Measurements from ENCODE around the gene PTPN5. TPM values are rescaled to one million over a fixed set of nuclear protein-coding genes. Genes with fewer than 3 reads are reported as not detected.

The PTPN5 gene
- total RNA-seq, 2 experiments from 2014 or later, result not detected

- Mint-ChIP-seq H3K27me3 (peaks cover 13% of the 10 kb centered on the region), H3K4me1 (peaks cover 32% of the 10 kb centered on the region), H3K27ac (no peak overlapping the region), H3K36me3 (no peaks in the 10 kb centered on the region), H3K4me3 (no peak overlapping the region), H3K9me3 (ENCODE audit: low read depth) (no peaks in the 10 kb centered on the region)
- no peak for DNase-seq
- CTCF ChIA-PET, result no interaction called here
- ATAC-seq, result peak; percentile 18
Observed at GRCh38 chr11:18769802-18770456, 21.7 kb downstream of the PTPN5 start.

GRCh38 chr11:18768978-18769377 lies 22.6 kb downstream of the PTPN5 start:
- ATAC-seq (no peak), DNase-seq (no peak)
- no peaks in the 10 kb centered on the region for H3K36me3 Mint-ChIP-seq
- peaks cover 13% of the 10 kb centered on the region for H3K27me3 Mint-ChIP-seq
- H3K27ac Mint-ChIP-seq, result peak overlapping the region; percentile 51
- no peak overlapping the region for H3K4me3 Mint-ChIP-seq
- H3K9me3 Mint-ChIP-seq (ENCODE audit: low read depth), result no peaks in the 10 kb centered on the region
- H3K4me1 Mint-ChIP-seq, result peaks cover 37% of the 10 kb centered on the region
- CTCF ChIA-PET, result interaction anchor here (0.7 to 2.8 kb wide), 15 partner anchors 11 to 1038 kb away, joined by 3 to 8 read pairs (median 4); partner anchors contain the start of gene SAA2

GRCh38 chr11:18768472-18768901 lies 23.1 kb downstream of the PTPN5 start:
- no peaks in the 10 kb centered on the region for H3K36me3 Mint-ChIP-seq
- no peak overlapping the region for H3K4me3 Mint-ChIP-seq
- ATAC-seq (peak; percentile 75), DNase-seq (peak; percentile 66)
- CTCF ChIA-PET, result interaction anchor here (0.7 to 2.8 kb wide), 15 partner anchors 12 to 1037 kb away, joined by 3 to 8 read pairs (median 4); partner anchors contain the start of gene SAA2
- H3K27ac Mint-ChIP-seq, result peak overlapping the region; percentile 51
- H3K27me3 Mint-ChIP-seq, result peaks cover 13% of the 10 kb centered on the region
- peaks cover 42% of the 10 kb centered on the region for H3K4me1 Mint-ChIP-seq
- no peaks in the 10 kb centered on the region for H3K9me3 Mint-ChIP-seq (ENCODE audit: low read depth)

- H3K9me3 Mint-ChIP-seq (ENCODE audit: low read depth), result no peaks in the 10 kb centered on the region
- peaks cover 36% of the 10 kb centered on the region for H3K4me1 Mint-ChIP-seq
- H3K36me3 Mint-ChIP-seq, result no peaks in the 10 kb centered on the region
- ATAC-seq (no peak), DNase-seq (no peak)
- H3K4me3 Mint-ChIP-seq, result no peak overlapping the region
- CTCF ChIA-PET, result interaction anchor here (0.7 to 3.3 kb wide), 6 partner anchors 9 to 650 kb away, joined by 3 to 38 read pairs (median 9); no protein-coding TSS in a partner anchor
- no peak overlapping the region for H3K27ac Mint-ChIP-seq
- H3K27me3 Mint-ChIP-seq, result peaks cover 11% of the 10 kb centered on the region
Observed at GRCh38 chr11:18766015-18766414, 25.6 kb downstream of the PTPN5 start.

GRCh38 chr11:18765554-18765953 lies 26.0 kb downstream of the PTPN5 start:
- H3K4me1 Mint-ChIP-seq, result peaks cover 36% of the 10 kb centered on the region
- H3K27me3 Mint-ChIP-seq, result peaks cover 11% of the 10 kb centered on the region
- DNase-seq, result no peak
- H3K36me3 Mint-ChIP-seq, result no peaks in the 10 kb centered on the region
- no peak overlapping the region for H3K4me3 Mint-ChIP-seq
- H3K27ac Mint-ChIP-seq, result no peak overlapping the region
- CTCF ChIA-PET, result interaction anchor here (1.2 to 3.3 kb wide), 8 partner anchors 10 to 650 kb away, joined by 3 to 38 read pairs (median 8); no protein-coding TSS in a partner anchor
- ATAC-seq, result no peak
- H3K9me3 Mint-ChIP-seq (ENCODE audit: low read depth), result no peaks in the 10 kb centered on the region

- no peak overlapping the region for H3K27ac Mint-ChIP-seq
- H3K4me1 Mint-ChIP-seq, result peaks cover 9% of the 10 kb centered on the region
Observed at GRCh38 chr11:18761741-18762140, 29.9 kb downstream of the PTPN5 start.

GRCh38 chr11:18761144-18761543 lies 30.5 kb downstream of the PTPN5 start:
- H3K27me3 Mint-ChIP-seq, result peaks cover 23% of the 10 kb centered on the region
- H3K36me3 Mint-ChIP-seq, result no peaks in the 10 kb centered on the region
- no peak overlapping the region for H3K27ac Mint-ChIP-seq
- CTCF ChIA-PET, result no interaction called here
- no peak for DNase-seq
- H3K4me1 Mint-ChIP-seq, result peaks cover 9% of the 10 kb centered on the region
- H3K4me3 Mint-ChIP-seq, result no peak overlapping the region
- no peak for ATAC-seq
- no peaks in the 10 kb centered on the region for H3K9me3 Mint-ChIP-seq (ENCODE audit: low read depth)

More at GRCh38 chr11:18761741-18762140, 29.9 kb downstream of the PTPN5 start:
- Mint-ChIP-seq H3K36me3 (no peaks in the 10 kb centered on the region), H3K4me3 (no peak overlapping the region), H3K27me3 (peaks cover 23% of the 10 kb centered on the region), H3K9me3 (ENCODE audit: low read depth) (no peaks in the 10 kb centered on the region)
- ATAC-seq, result no peak
- no peak for DNase-seq
- CTCF ChIA-PET, result interaction anchor here (1.4 kb wide), 1 partner anchor 12 kb away, joined by 4 read pairs; no protein-coding TSS in a partner anchor

GRCh38 chr11:18757811-18758210 lies 33.8 kb downstream of the PTPN5 start:
- H3K27me3 Mint-ChIP-seq, result peaks cover 18% of the 10 kb centered on the region
- H3K36me3 Mint-ChIP-seq, result no peaks in the 10 kb centered on the region
- H3K4me3 Mint-ChIP-seq, result no peak overlapping the region
- no peak overlapping the region for H3K27ac Mint-ChIP-seq
- CTCF ChIA-PET, result interaction anchor here (0.6 to 2.3 kb wide), 7 partner anchors 17 to 642 kb away, joined by 3 to 7 read pairs (median 3); no protein-coding TSS in a partner anchor
- ATAC-seq (no peak), DNase-seq (no peak)
- H3K4me1 Mint-ChIP-seq, result no peaks in the 10 kb centered on the region
- H3K9me3 Mint-ChIP-seq (ENCODE audit: low read depth), result no peaks in the 10 kb centered on the region

- CTCF ChIA-PET, result interaction anchor here (1.2 to 2.3 kb wide), 2 partner anchors 8 to 35 kb away, joined by 3 to 7 read pairs; no protein-coding TSS in a partner anchor
- H3K4me3 Mint-ChIP-seq, result no peak overlapping the region
- ATAC-seq, result no peak
- no peak overlapping the region for H3K27ac Mint-ChIP-seq
- no peaks in the 10 kb centered on the region for H3K9me3 Mint-ChIP-seq (ENCODE audit: low read depth)
- H3K36me3 Mint-ChIP-seq, result no peaks in the 10 kb centered on the region
- H3K27me3 Mint-ChIP-seq, result peaks cover 18% of the 10 kb centered on the region
- no peak for DNase-seq
- no peaks in the 10 kb centered on the region for H3K4me1 Mint-ChIP-seq
Observed at GRCh38 chr11:18756889-18757288, 34.7 kb downstream of the PTPN5 start.

GRCh38 chr11:18754308-18754707 lies 37.3 kb downstream of the PTPN5 start:
- H3K9me3 Mint-ChIP-seq (ENCODE audit: low read depth), result no peaks in the 10 kb centered on the region
- H3K4me1 Mint-ChIP-seq, result no peaks in the 10 kb centered on the region
- ATAC-seq (no peak), DNase-seq (no peak)
- H3K4me3 Mint-ChIP-seq, result no peak overlapping the region
- H3K36me3 Mint-ChIP-seq, result no peaks in the 10 kb centered on the region
- peaks cover 23% of the 10 kb centered on the region for H3K27me3 Mint-ChIP-seq
- no peak overlapping the region for H3K27ac Mint-ChIP-seq
- CTCF ChIA-PET, result no interaction called here

- CTCF ChIA-PET, result interaction anchor here (0.8 kb wide), 1 partner anchor 12 kb away, joined by 3 read pairs; no protein-coding TSS in a partner anchor
- H3K4me3 Mint-ChIP-seq, result no peak overlapping the region
- no peak overlapping the region for H3K27ac Mint-ChIP-seq
- ATAC-seq (no peak), DNase-seq (no peak)
- H3K4me1 Mint-ChIP-seq, result no peaks in the 10 kb centered on the region
- no peaks in the 10 kb centered on the region for H3K36me3 Mint-ChIP-seq
- no peaks in the 10 kb centered on the region for H3K9me3 Mint-ChIP-seq (ENCODE audit: low read depth)
- H3K27me3 Mint-ChIP-seq, result peaks cover 17% of the 10 kb centered on the region
Observed at GRCh38 chr11:18752502-18752901, 39.1 kb downstream of the PTPN5 start.

- Mint-ChIP-seq H3K36me3 (no peaks in the 10 kb centered on the region), H3K27ac (no peak overlapping the region), H3K4me1 (no peaks in the 10 kb centered on the region), H3K4me3 (no peak overlapping the region), H3K9me3 (ENCODE audit: low read depth) (no peaks in the 10 kb centered on the region), H3K27me3 (peaks cover 11% of the 10 kb centered on the region)
- DNase-seq (no peak), ATAC-seq (no peak)
- CTCF ChIA-PET, result interaction anchor here (1.1 kb wide), 1 partner anchor 14 kb away, joined by 3 read pairs; no protein-coding TSS in a partner anchor
Observed at GRCh38 chr11:18750944-18751343, 40.7 kb downstream of the PTPN5 start.

- Mint-ChIP-seq H3K4me3 (no peak overlapping the region), H3K9me3 (ENCODE audit: low read depth) (no peaks in the 10 kb centered on the region), H3K27me3 (peaks cover 11% of the 10 kb centered on the region), H3K27ac (no peak overlapping the region), H3K36me3 (no peaks in the 10 kb centered on the region), H3K4me1 (no peaks in the 10 kb centered on the region)
- CTCF ChIA-PET, result no interaction called here
- DNase-seq (no peak), ATAC-seq (no peak)
Observed at GRCh38 chr11:18749681-18750319, 41.8 kb downstream of the PTPN5 start.
